ENCODE results near the gene UMODL1. TPM values are rescaled to one million over a fixed set of nuclear protein-coding genes. Genes with fewer than 3 reads are reported as not detected.
A peak's percentile ranks its signal among the peaks of the same experiment; 100 is the strongest.

The UMODL1 gene
- polyA plus RNA-seq, 3 donors: not detected

- 91% methylated on average over 8 of the region's 8 CpGs for WGBS (ENCODE audit: insufficient coverage)
- Histone ChIP-seq H3K27me3 (ENCODE audit: control insufficient read depth in 2 of 2, insufficient read depth in 2 of 2, low read length in 2 of 2) (no peaks in the 10 kb centered on the region), H2AFZ (ENCODE audit: insufficient read depth, low read depth, low read length, poor library complexity, severe bottlenecking) (no peak overlapping the region), H3K36me3 (replicated peaks in 1 of 2; ENCODE audit: control insufficient read depth in 1 of 2, insufficient read depth in 2 of 2, low read length in 2 of 2) (no peaks in the 10 kb centered on the region), H3K9ac (ENCODE audit: insufficient read depth, low read length, poor library complexity, severe bottlenecking) (no peak overlapping the region), H4K20me1 (ENCODE audit: insufficient read depth, low read length) (no peaks in the 10 kb centered on the region), H3K9me3 (replicated peaks in 1 of 2; ENCODE audit: control insufficient read depth in 1 of 2, insufficient read depth in 1 of 2, low read length in 2 of 2) (no peaks in the 10 kb centered on the region), H3K4me3 (replicated peaks in 1 of 3; ENCODE audit: low read depth in 2 of 3, low read length in 3 of 3) (no peak overlapping the region), H3K4me1 (ENCODE audit: control insufficient read depth in 1 of 2, insufficient read depth in 2 of 2, low read length in 2 of 2) (no peaks in the 10 kb centered on the region), H3K27ac (ENCODE audit: low read depth in 1 of 2, low read length in 2 of 2) (no peak overlapping the region), H3K4me2 (replicated peaks; ENCODE audit: extremely low read depth, low read length, poor library complexity, severe bottlenecking) (no peak overlapping the region), H3K79me2 (ENCODE audit: insufficient read depth, low read length) (no peaks in the 10 kb centered on the region)
- intact Hi-C loops (cut with micrococcal nuclease): no loop called here
- Mint-ChIP-seq H3K9me3 (no peaks in the 10 kb centered on the region), H3K36me3 (no peaks in the 10 kb centered on the region), H3K4me1 (no peaks in the 10 kb centered on the region), H3K27ac (peak overlapping the region in 1 of 7 donors; percentile 42), H3K4me3 (no peak overlapping the region), H3K27me3 (ENCODE audit: low read depth in 3 of 3) (peaks cover 1 to 8% (median 7%) of the 10 kb centered on the region in 3 donors)
- no peak for TF ChIP-seq CTCF (IDR thresholded peaks at IDR 0.05)
- DNase-seq: no peak
Measured at GRCh38 chr21:42133131-42133530, 62.0 kb downstream of the UMODL1 start.

DNA sequence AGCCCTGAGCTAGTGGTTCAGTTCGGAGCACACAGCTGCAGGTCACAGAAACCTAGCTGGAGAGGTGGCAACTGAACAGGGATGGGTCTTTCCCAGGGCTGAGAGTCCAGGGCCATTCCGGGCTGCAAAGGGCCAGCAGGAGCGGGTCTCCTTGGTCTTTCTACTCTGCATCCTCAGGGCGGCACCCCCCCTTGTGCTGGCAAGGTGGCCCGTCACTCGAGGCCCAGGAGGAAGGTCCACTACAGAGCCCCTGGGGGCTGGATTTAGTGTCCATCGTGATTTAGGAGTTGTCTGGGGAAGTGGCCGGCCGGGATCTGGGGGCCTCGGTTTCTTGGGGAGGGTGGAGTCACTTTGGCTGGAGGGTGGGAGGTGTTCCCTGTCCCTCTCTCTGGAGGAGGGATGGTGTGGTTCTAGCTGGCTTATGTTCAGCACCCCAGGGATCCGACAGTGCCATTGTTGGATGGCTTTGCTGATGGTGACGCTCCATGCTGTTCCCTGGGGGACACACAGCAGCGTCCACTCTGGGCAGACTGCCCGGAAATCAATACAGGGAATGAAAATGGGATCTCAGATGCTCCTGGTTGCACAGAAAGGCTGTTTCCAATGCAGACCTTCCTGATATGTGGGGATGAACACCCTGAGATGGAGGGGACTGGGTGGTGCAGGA, 64.4 kb downstream of the UMODL1 start:
- no peak for TF ChIP-seq CTCF (IDR thresholded peaks at IDR 0.05)
- Mint-ChIP-seq H3K4me1 (peaks cover 9% of the 10 kb centered on the region), H3K36me3 (no peaks in the 10 kb centered on the region), H3K4me3 (no peak overlapping the region), H3K27ac (peak overlapping the region in 1 of 7 donors; percentile 54), H3K27me3 (ENCODE audit: low read depth in 3 of 3) (peaks cover 4 to 8% (median 7%) of the 10 kb centered on the region in 3 donors), H3K9me3 (peaks cover 0 to 1% (median 0%) of the 10 kb centered on the region in 7 donors)
- Histone ChIP-seq H3K36me3 (replicated peaks in 1 of 2; ENCODE audit: control insufficient read depth in 1 of 2, insufficient read depth in 2 of 2, low read length in 2 of 2) (no peaks in the 10 kb centered on the region), H3K4me2 (replicated peaks; ENCODE audit: extremely low read depth, low read length, poor library complexity, severe bottlenecking) (no peak overlapping the region), H2AFZ (ENCODE audit: insufficient read depth, low read depth, low read length, poor library complexity, severe bottlenecking) (no peak overlapping the region), H3K27me3 (ENCODE audit: control insufficient read depth in 2 of 2, insufficient read depth in 2 of 2, low read length in 2 of 2) (no peaks in the 10 kb centered on the region), H3K4me3 (replicated peaks in 1 of 3; ENCODE audit: low read depth in 2 of 3, low read length in 3 of 3) (no peak overlapping the region), H3K4me1 (ENCODE audit: control insufficient read depth in 1 of 2, insufficient read depth in 2 of 2, low read length in 2 of 2) (peaks cover 11% of the 10 kb centered on the region in 2 donors), H4K20me1 (ENCODE audit: insufficient read depth, low read length) (no peaks in the 10 kb centered on the region), H3K27ac (ENCODE audit: low read depth in 1 of 2, low read length in 2 of 2) (no peak overlapping the region), H3K9ac (ENCODE audit: insufficient read depth, low read length, poor library complexity, severe bottlenecking) (no peak overlapping the region), H3K79me2 (ENCODE audit: insufficient read depth, low read length) (no peaks in the 10 kb centered on the region), H3K9me3 (replicated peaks in 1 of 2; ENCODE audit: control insufficient read depth in 1 of 2, insufficient read depth in 1 of 2, low read length in 2 of 2) (no peaks in the 10 kb centered on the region)
- intact Hi-C loops (cut with micrococcal nuclease): no loop called here
- no peak for DNase-seq
- 94% methylated on average over 14 of the region's 14 CpGs for WGBS (ENCODE audit: insufficient coverage)
